H1 (cell line): Measurements from ENCODE around the gene DCXR. TPM values are rescaled to one million over a fixed set of nuclear protein-coding genes. Genes with fewer than 3 reads are reported as not detected.

Experiments
- CTCF ChIA-PET: fragments of 300-600 bp; sonication (Branson Sonifier 250); formaldehyde crosslinking; loops from one replicate; lab custom pipeline; 2021; ENCODE audit not compliant: partially characterized antibody; lab: Charles Lee
- POLR2A ChIA-PET: fragments of 300-600 bp; sonication (Branson Sonifier 250); formaldehyde crosslinking; loops from one replicate; lab custom pipeline; 2021; ENCODE audit warnings: inconsistent platforms; ENCODE audit not compliant: partially characterized antibody; lab: Charles Lee
- DNase-seq, 2 experiments: peaks; one replicate each; pipeline versions ENCODE4 v3.0.0 to v3.0.0-alpha.2; 2010 to 2022; ENCODE audit warnings: low spot score in 2 of 2, low read depth in 1 of 2, mixed read lengths in 1 of 2
- FAIRE-seq: peaks from 2 replicates; lab custom pipeline; 2011; peaks lifted over from hg19 to GRCh38; lab: Jason Lieb, UNC
- H2AFZ ChIP-seq: 2 replicates; pipeline ENCODE4 v1.8.1; 2012; ENCODE audit warnings: low read length, inconsistent platforms
- H2AK5ac ChIP-seq: 2 replicates; pipeline ENCODE4 v1.6.1; 2013; ENCODE audit warnings: low read depth, low read length
- H2BK120ac ChIP-seq: replicated peaks from 2 replicates; pipeline ENCODE3; 2013; ENCODE audit warnings: low read depth, low read length, inconsistent platforms
- H2BK12ac ChIP-seq: 2 replicates; pipeline ENCODE4 v1.6.1; 2013; ENCODE audit warnings: low read depth, low read length
- H2BK15ac ChIP-seq: 2 replicates; pipeline ENCODE4 v1.6.1; 2013; ENCODE audit warnings: low read length
- H2BK20ac ChIP-seq: 2 replicates; pipeline ENCODE4 v1.6.1; 2013; ENCODE audit warnings: low read length
- H2BK5ac ChIP-seq: 2 replicates; pipeline ENCODE4 v1.6.1; 2013; ENCODE audit warnings: low read depth, low read length
- H3K14ac ChIP-seq: 2 replicates; pipeline ENCODE4 v1.6.1; 2013; ENCODE audit warnings: inconsistent platforms; ENCODE audit not compliant: insufficient read length
- H3K18ac ChIP-seq: 2 replicates; pipeline ENCODE4 v1.6.1; 2013; ENCODE audit warnings: low read length; ENCODE audit errors: extremely low read depth
- H3K23ac ChIP-seq: 2 replicates; pipeline ENCODE4 v1.6.1; 2013; ENCODE audit warnings: inconsistent platforms; ENCODE audit not compliant: insufficient read length
- H3K23me2 ChIP-seq: 2 replicates; pipeline ENCODE4 v1.6.1; 2013; ENCODE audit warnings: low read depth, low read length
- H3K27ac ChIP-seq: 2 replicates; pipeline ENCODE4 v1.6.1; 2011; ENCODE audit warnings: low read depth, low read length, inconsistent platforms
- H3K27me3 ChIP-seq, 4 experiments: replicated peaks in 1 of 4; 1 replicate in 1 of 4; 2 replicates in 3 of 4; pipeline versions ENCODE4 v1.6.1 to v1.8.1; 2011 to 2013; ENCODE audit warnings: low read length in 3 of 4, mild to moderate bottlenecking in 3 of 4, inconsistent platforms in 2 of 4, mixed read lengths in 2 of 4, moderate library complexity in 1 of 4; ENCODE audit not compliant: control insufficient read depth in 3 of 4, insufficient read depth in 3 of 4; ENCODE audit errors: extremely low read depth in 1 of 4
- H3K36me3 ChIP-seq, 4 experiments: 2 replicates each; pipeline versions ENCODE4 v1.6.1 to v1.8.1; 2011 to 2013; ENCODE audit warnings: mild to moderate bottlenecking in 4 of 4, low read length in 3 of 4, moderate library complexity in 2 of 4, control low read depth in 1 of 4, inconsistent platforms in 1 of 4; ENCODE audit not compliant: insufficient read depth in 4 of 4, control insufficient read depth in 2 of 4
- H3K4ac ChIP-seq: replicated peaks from 2 replicates; pipeline ENCODE3; 2013; ENCODE audit warnings: low read length, low read depth, mixed read lengths, inconsistent platforms; ENCODE audit not compliant: insufficient read length
- H3K4me1 ChIP-seq, 4 experiments: replicated peaks in 1 of 4; 1 replicate in 1 of 4; 2 replicates in 3 of 4; pipeline versions ENCODE4 v1.6.1 to v1.8.1; 2011 to 2013; ENCODE audit warnings: low read length in 3 of 4, inconsistent platforms in 2 of 4, mixed read lengths in 1 of 4; ENCODE audit not compliant: insufficient read depth in 4 of 4, control insufficient read depth in 3 of 4
- H3K4me2 ChIP-seq, 2 experiments: 2 replicates each; pipeline versions ENCODE4 v1.6.1 to v1.8.1; 2011 to 2013; ENCODE audit warnings: low read depth in 2 of 2, low read length in 2 of 2, control low read depth in 1 of 2, inconsistent platforms in 1 of 2, mild to moderate bottlenecking in 1 of 2; ENCODE audit not compliant: insufficient read depth in 1 of 2
- H3K4me3 ChIP-seq, 4 experiments: fragments of 200-600, 300-600 bp in 1 of 4; sonication (generic), shearing (Covaris generic), sonication (Bioruptor Twin) in 1 of 4; 2 replicates each; pipeline versions ENCODE4 v1.5.1 to v1.8.1; 2011 to 2016; ENCODE audit warnings: low read length in 4 of 4, low read depth in 3 of 4, control low read depth in 2 of 4, inconsistent platforms in 2 of 4, mild to moderate bottlenecking in 2 of 4, mixed read lengths in 1 of 4, moderate library complexity in 1 of 4; ENCODE audit not compliant: insufficient read depth in 2 of 4; ENCODE audit errors: extremely low read depth in 1 of 4
- H3K56ac ChIP-seq: replicated peaks from 2 replicates; pipeline ENCODE3; 2013; ENCODE audit warnings: low read depth, mild to moderate bottlenecking, mixed read lengths, low read length, inconsistent platforms; ENCODE audit not compliant: insufficient read length
- H3K79me1 ChIP-seq: 2 replicates; pipeline ENCODE4 v1.6.1; 2013; ENCODE audit warnings: low read depth, low read length, control low read depth
- H3K79me2 ChIP-seq, 2 experiments: 2 replicates each; pipeline versions ENCODE4 v1.6.1 to v1.8.1; 2012 to 2013; ENCODE audit warnings: low read length in 2 of 2, mild to moderate bottlenecking in 2 of 2, inconsistent platforms in 1 of 2; ENCODE audit not compliant: insufficient read depth in 2 of 2, control insufficient read depth in 1 of 2
- H3K9ac ChIP-seq, 4 experiments: replicated peaks in 1 of 4; 1 replicate in 1 of 4; 2 replicates in 3 of 4; pipeline versions ENCODE4 v1.6.1 to v1.8.1; 2011 to 2013; ENCODE audit warnings: low read depth in 3 of 4, low read length in 3 of 4, control low read depth in 2 of 4, mild to moderate bottlenecking in 2 of 4, moderate library complexity in 2 of 4, inconsistent platforms in 1 of 4; ENCODE audit errors: extremely low read depth in 1 of 4
- H3K9me3 ChIP-seq, 2 experiments: 2 replicates each; pipeline versions ENCODE4 v1.6.1 to v1.8.1; 2012 to 2013; ENCODE audit warnings: mild to moderate bottlenecking in 2 of 2, moderate library complexity in 2 of 2, control low read depth in 1 of 2, inconsistent platforms in 1 of 2, low read depth in 1 of 2, low read length in 1 of 2, mixed read lengths in 1 of 2; ENCODE audit not compliant: insufficient read depth in 2 of 2
- H4K20me1 ChIP-seq, 2 experiments: replicated peaks in 1 of 2; 2 replicates each; pipeline versions ENCODE3 to v1.8.1; 2011 to 2013; ENCODE audit warnings: inconsistent platforms in 2 of 2, low read length in 2 of 2, mild to moderate bottlenecking in 1 of 2; ENCODE audit not compliant: insufficient read depth in 2 of 2, control insufficient read depth in 1 of 2
- H4K5ac ChIP-seq: 2 replicates; pipeline ENCODE4 v1.6.1; 2013; ENCODE audit warnings: low read length, low read depth, mixed read lengths, inconsistent platforms; ENCODE audit not compliant: insufficient read length
- H4K8ac ChIP-seq: 2 replicates; pipeline ENCODE4 v1.8.0; 2013; ENCODE audit warnings: mild to moderate bottlenecking, moderate library complexity, low read length, inconsistent platforms; ENCODE audit not compliant: insufficient read depth; ENCODE audit errors: extremely low read depth
- H4K91ac ChIP-seq: replicated peaks from 2 replicates; pipeline ENCODE3; 2013; ENCODE audit warnings: low read length, mixed read lengths, inconsistent platforms; ENCODE audit not compliant: insufficient read length
- BACH1 ChIP-seq: IDR thresholded peaks from 2 replicates; pipeline ENCODE4 v1.6.1; 2012; ENCODE audit warnings: low read length, improper control_type of control experiment
- CHD1 ChIP-seq: IDR thresholded peaks from 2 replicates; pipeline ENCODE4 v1.6.1; 2012; ENCODE audit warnings: low read depth, low read length, improper control_type of control experiment
- E2F6 ChIP-seq: IDR thresholded peaks from 2 replicates; pipeline ENCODE4 v1.6.1; 2012; ENCODE audit warnings: inconsistent platforms
- EGR1 ChIP-seq: IDR thresholded peaks from 2 replicates; pipeline ENCODE4 v1.6.1; 2011; ENCODE audit warnings: low read depth, low read length, borderline replicate concordance
- GABPA ChIP-seq: IDR thresholded peaks from 2 replicates; pipeline ENCODE4 v1.6.1; 2011; ENCODE audit warnings: mild to moderate bottlenecking, low read length, moderate library complexity, borderline replicate concordance; ENCODE audit not compliant: insufficient read depth
- HDAC6 ChIP-seq: IDR thresholded peaks from one replicate; pipeline ENCODE4 v1.7.1; 2012; ENCODE audit warnings: low read depth, mild to moderate bottlenecking, inconsistent platforms, low read length, moderate library complexity
- RFX5 ChIP-seq: IDR thresholded peaks from 2 replicates; pipeline ENCODE4 v1.6.1; 2011; ENCODE audit warnings: low read depth, low read length, improper control_type of control experiment, borderline replicate concordance
- RXRA ChIP-seq: IDR thresholded peaks from 2 replicates; pipeline ENCODE4 v1.6.1; 2011; ENCODE audit warnings: low read depth, mild to moderate bottlenecking, low read length, moderate library complexity; ENCODE audit not compliant: insufficient read depth
- SIRT6 ChIP-seq: IDR thresholded peaks from one replicate; pipeline ENCODE4 v1.7.1; 2012; ENCODE audit warnings: low read length, inconsistent platforms
- WGBS, 2 experiments: shearing (Covaris generic) in 1 of 2; methylation state at CpG; one replicate each; pipeline versions ENCODE4 v1.1.6 to v1.1.7; 2013 to 2015; ENCODE audit warnings: low lambda C conversion rate in 2 of 2, mixed read lengths in 2 of 2, inconsistent platforms in 1 of 2, low coverage in 1 of 2, missing lambda C conversion rate in 1 of 2; ENCODE audit not compliant: insufficient replicate concordance in 2 of 2, insufficient coverage in 1 of 2, insufficient read length in 1 of 2; ENCODE audit errors: extremely low coverage in 1 of 2, missing lambda C conversion rate in 1 of 2; 5-methylcytosine and 5-hydroxymethylcytosine counted together
- polyA plus RNA-seq, 7 experiments: library from polyadenylated mRNA; depleted of rRNA in 3 of 7; stranded (reverse) in 5 of 7; unstranded in 2 of 7; fragments of >200 nt in 5 of 7; fragments of 200-250 nt in 2 of 7; gene quantifications; 1 replicate in 5 of 7; 2 replicates in 1 of 7; 4 replicates in 1 of 7; pipeline versions ENCODE4 v1.2.1 to v1.2.3, GENCODE V29; 2011 to 2013; ENCODE audit warnings: missing spikeins in 2 of 7, mixed read lengths in 2 of 7
- total RNA-seq: library from RNA; stranded (reverse); fragmentation: NEBNext Ultra II Directional; extraction: Animal tissue kit (Norgen Biotek cat#: 25700); gene quantifications from 2 replicates; pipeline ENCODE4 v1.2.1, GENCODE V29; 2021

DCXR gene
- total and polyA plus RNA-seq, 2 of the 8 experiments (the other 6 are each of a cell fraction or from before 2014, with no cell fraction given): 96.3 to 212 TPM

GRCh38 chr17:82028966-82029365, 8.5 kb downstream of the DCXR start:
- H3K36me3 ChIP-seq: no peaks in the 10 kb centered on the region; a peak in 2 of 8 replicates
- H2BK15ac ChIP-seq: no peak overlapping the region
- H3K18ac ChIP-seq: no peak overlapping the region
- H2AK5ac ChIP-seq: no peak overlapping the region
- H3K4me3 ChIP-seq: no peak overlapping the region
- no peak overlapping the region for H2BK12ac ChIP-seq
- peaks cover 0 to 2% of the 10 kb centered on the region in 2 experiments; a peak in 1 of 4 replicates for H3K79me2 ChIP-seq
- no peak for DNase-seq
- no peak overlapping the region for H3K14ac ChIP-seq
- 0 out of 2 replicates have a peak, but pooled peaks cover 3% of the 10 kb centered on the region for H3K79me1 ChIP-seq
- no peak overlapping the region for H3K4me2 ChIP-seq
- H3K9ac ChIP-seq: no peak overlapping the region
- 95% methylated on average over 9 of the region's 9 CpGs; no CpG with 5 or more reads in 1 of the 2 experiments for WGBS, 2 experiments
- peaks cover 0 to 14% (median 2%) of the 10 kb centered on the region in 4 experiments; a peak in 5 of 7 replicates for H3K4me1 ChIP-seq
- H3K23ac ChIP-seq: no peak overlapping the region
- no peak overlapping the region for H2BK20ac ChIP-seq
- ChIA-PET POLR2A (interaction anchor here (0.6 to 4.9 kb wide), 4 partner anchors 9 to 54 kb away, joined by 3 to 38 read pairs (median 18); partner anchors contain the start of gene GPS1), CTCF (interaction anchor here (0.5 to 3.1 kb wide), 12 partner anchors 9 to 1519 kb away, joined by 3 to 40 read pairs (median 11); partner anchors contain the start of genes DCXR and MAFG)
- no peak overlapping the region for H4K8ac ChIP-seq
- H3K27ac ChIP-seq: no peak overlapping the region
- H3K23me2 ChIP-seq: peaks cover 7% of the 10 kb centered on the region; the same call in 1 of the 2 replicates
- H4K91ac ChIP-seq: no peak overlapping the region
- H3K56ac ChIP-seq: no peak overlapping the region
- H3K9me3 ChIP-seq: no peaks in the 10 kb centered on the region
- H3K4ac ChIP-seq: no peak overlapping the region
- TF ChIP-seq BACH1 (no peak), E2F6 (no peak), GABPA (no peak), CHD1 (no peak), SIRT6 (no peak), RXRA (no peak), EGR1 (no peak), HDAC6 (no peak), RFX5 (no peak)
- no peak overlapping the region for H4K5ac ChIP-seq
- no peak overlapping the region for H2AFZ ChIP-seq
- no peak overlapping the region for H2BK120ac ChIP-seq
- H2BK5ac ChIP-seq: no peak overlapping the region
- H3K27me3 ChIP-seq: no peaks in the 10 kb centered on the region
- H4K20me1 ChIP-seq: peaks cover 0 to 15% of the 10 kb centered on the region in 2 experiments
- no peak for FAIRE-seq
